ENCODE measurements around the gene IFI35.
A peak's percentile ranks its signal among the peaks of the same experiment; 100 is the strongest.

The IFI35 gene

DNA sequence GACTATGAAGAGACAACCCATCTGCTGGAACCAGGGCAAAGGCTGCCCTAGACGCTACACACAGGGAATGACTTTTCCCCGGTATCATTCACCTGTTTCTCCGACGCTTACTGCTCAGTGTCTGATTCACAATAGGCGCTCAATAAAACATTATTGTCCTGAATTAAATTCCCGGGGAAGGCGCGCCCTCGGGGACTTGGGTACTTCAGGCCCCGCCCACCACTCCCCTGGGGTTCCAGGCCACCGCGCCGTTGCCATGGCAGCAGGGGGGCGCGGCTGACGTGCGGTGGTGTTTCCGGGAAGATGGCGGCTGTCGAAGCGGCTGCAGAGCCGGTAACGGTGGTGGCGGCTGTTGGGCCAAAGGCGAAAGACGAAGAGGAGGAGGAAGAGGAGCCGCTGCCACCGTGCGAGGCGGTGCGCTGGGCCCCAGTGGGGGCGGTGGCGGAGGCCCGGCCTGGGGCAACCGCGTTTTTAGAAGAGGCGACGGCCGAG lies 26.3 kb upstream of the IFI35 start, which contains the start of gene RUNDC1 (continued):
- TF ChIP-seq GLI4 (tag by site-specific recombination; IDR thresholded peaks at IDR 0.05): no peak
- TF ChIP-seq ZNF791 (tag by site-specific recombination; IDR thresholded peaks at IDR 0.05): no peak
- TF ChIP-seq ZNF366 (tag by site-specific recombination; conservative IDR thresholded peaks at IDR 0.05): no peak
- no peak for TF ChIP-seq ZNF473 (tag by site-specific recombination; IDR thresholded peaks at IDR 0.05)
- no peak for TF ChIP-seq ZNF626 (tag by site-specific recombination; IDR thresholded peaks at IDR 0.05)
- TF ChIP-seq ZNF23 (tag by site-specific recombination; IDR thresholded peaks at IDR 0.05; ENCODE audit: borderline replicate concordance): no peak
- no peak for TF ChIP-seq ZNF169 (tag by site-specific recombination; IDR thresholded peaks at IDR 0.05)

DNA sequence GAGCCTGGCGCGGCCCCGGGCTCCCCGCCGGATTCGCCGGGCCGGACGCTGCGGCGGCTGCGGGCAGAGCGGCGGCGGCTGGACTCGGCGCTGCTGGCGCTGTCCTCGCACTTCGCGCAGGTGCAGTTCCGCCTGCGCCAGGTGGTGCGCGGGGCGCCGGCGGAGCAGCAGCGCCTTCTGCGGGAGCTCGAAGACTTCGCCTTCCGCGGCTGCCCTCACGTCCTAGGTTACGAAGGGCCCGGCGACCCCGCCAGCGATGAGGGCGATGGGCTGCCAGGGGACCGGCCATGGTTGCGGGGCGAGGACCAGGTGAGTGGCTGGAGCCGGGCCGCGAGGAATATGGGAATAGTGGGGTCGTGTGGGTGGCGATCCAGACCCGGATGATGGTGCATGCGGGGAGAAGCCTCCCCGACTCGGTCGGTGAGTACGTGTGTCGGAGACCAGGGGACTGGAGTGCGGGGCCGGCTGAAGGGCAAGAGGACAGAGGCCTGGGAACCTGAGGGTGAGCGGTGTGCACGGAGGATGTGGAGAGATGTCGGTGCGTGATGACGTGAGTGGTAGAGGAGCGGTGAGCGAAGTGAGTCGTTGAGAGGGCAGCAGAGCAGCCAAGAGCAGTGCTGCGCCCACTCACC lies 25.7 kb upstream of the IFI35 start:
- CTCF ChIA-PET: interaction anchor here (0.6 to 1.0 kb wide), 2 partner anchors 14 to 17 kb away, joined by 3 read pairs; partner anchors contain the start of gene RPL27
- Histone ChIP-seq H3K27ac (ENCODE audit: extremely low read depth, low read depth, low read length) (peak overlapping the region; percentile 78), H3K4me1 (ENCODE audit: control insufficient read depth, insufficient read depth, low read length) (peaks cover 10% of the 10 kb centered on the region), H3K36me3 (ENCODE audit: control insufficient read depth in 2 of 2, insufficient read depth in 1 of 2, low read length in 2 of 2) (peaks cover 9 to 16% of the 10 kb centered on the region in 2 experiments), H3K4me3 (ENCODE audit: low read depth, low read length) (peak overlapping the region; percentile 85), H3K9me3 (ENCODE audit: control insufficient read depth, insufficient read depth, low read depth, low read length) (no peaks in the 10 kb centered on the region)
- POLR2A ChIA-PET: interaction anchor here (2.2 to 4.2 kb wide), 2 partner anchors 15 to 17 kb away, joined by 7 to 26 read pairs; partner anchors contain the start of gene RPL27
- TF ChIP-seq ZNF596 (tag by site-specific recombination; IDR thresholded peaks at IDR 0.05) (no peak), ZNF548 (tag by site-specific recombination; IDR thresholded peaks at IDR 0.05) (no peak), ZNF843 (tag by site-specific recombination; IDR thresholded peaks at IDR 0.05) (no peak), ZNF658 (tag by site-specific recombination; IDR thresholded peaks at IDR 0.05) (no peak), GLIS2 (tag by site-specific recombination; IDR thresholded peaks at IDR 0.05) (no peak), ZNF169 (tag by site-specific recombination; IDR thresholded peaks at IDR 0.05) (no peak), ZNF48 (tag by site-specific recombination; IDR thresholded peaks at IDR 0.05) (no peak), ZNF174 (tag by site-specific recombination; IDR thresholded peaks at IDR 0.05) (no peak), ZNF791 (tag by site-specific recombination; IDR thresholded peaks at IDR 0.05) (no peak), ZNF37A (tag by site-specific recombination; IDR thresholded peaks at IDR 0.05) (no peak), ZSCAN30 (tag by site-specific recombination; IDR thresholded peaks at IDR 0.05) (no peak), ZNF670 (tag by site-specific recombination; IDR thresholded peaks at IDR 0.05; ENCODE audit: low read depth) (no peak), ZNF223 (tag by site-specific recombination; IDR thresholded peaks at IDR 0.05) (no peak), ZNF24 (tag by site-specific recombination; IDR thresholded peaks at IDR 0.05) (0 out of 2 replicates have a peak, but pooled peaks have one; percentile 33), ZNF350 (tag by site-specific recombination; IDR thresholded peaks at IDR 0.05) (no peak), ZNF660 (tag by site-specific recombination; IDR thresholded peaks at IDR 0.05) (peak; percentile 34; the same call in 1 of the 2 replicates), ZNF175 (tag by site-specific recombination; IDR thresholded peaks at IDR 0.05) (no peak), ZNF202 (tag by site-specific recombination; IDR thresholded peaks at IDR 0.05; ENCODE audit: borderline replicate concordance) (no peak), ZNF121 (tag by site-specific recombination; IDR thresholded peaks at IDR 0.05) (no peak), ZNF23 (tag by site-specific recombination; IDR thresholded peaks at IDR 0.05; ENCODE audit: borderline replicate concordance) (no peak), ZNF366 (tag by site-specific recombination; conservative IDR thresholded peaks at IDR 0.05) (peak; percentile 68), ZNF133 (tag by site-specific recombination; IDR thresholded peaks at IDR 0.05) (no peak)
- TF ChIP-seq, protein P1, sequence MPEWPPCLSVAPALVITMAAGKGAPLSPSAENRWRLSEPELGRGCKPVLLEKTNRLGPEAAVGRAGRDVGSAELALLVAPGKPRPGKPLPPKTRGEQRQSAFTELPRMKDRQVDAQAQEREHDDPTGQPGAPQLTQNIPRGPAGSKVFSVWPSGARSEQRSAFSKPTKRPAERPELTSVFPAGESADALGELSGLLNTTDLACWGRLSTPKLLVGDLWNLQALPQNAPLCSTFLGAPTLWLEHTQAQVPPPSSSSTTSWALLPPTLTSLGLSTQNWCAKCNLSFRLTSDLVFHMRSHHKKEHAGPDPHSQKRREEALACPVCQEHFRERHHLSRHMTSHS (tag by site-specific recombination; IDR thresholded peaks at IDR 0.05): no peak
- TF ChIP-seq, protein P2, sequence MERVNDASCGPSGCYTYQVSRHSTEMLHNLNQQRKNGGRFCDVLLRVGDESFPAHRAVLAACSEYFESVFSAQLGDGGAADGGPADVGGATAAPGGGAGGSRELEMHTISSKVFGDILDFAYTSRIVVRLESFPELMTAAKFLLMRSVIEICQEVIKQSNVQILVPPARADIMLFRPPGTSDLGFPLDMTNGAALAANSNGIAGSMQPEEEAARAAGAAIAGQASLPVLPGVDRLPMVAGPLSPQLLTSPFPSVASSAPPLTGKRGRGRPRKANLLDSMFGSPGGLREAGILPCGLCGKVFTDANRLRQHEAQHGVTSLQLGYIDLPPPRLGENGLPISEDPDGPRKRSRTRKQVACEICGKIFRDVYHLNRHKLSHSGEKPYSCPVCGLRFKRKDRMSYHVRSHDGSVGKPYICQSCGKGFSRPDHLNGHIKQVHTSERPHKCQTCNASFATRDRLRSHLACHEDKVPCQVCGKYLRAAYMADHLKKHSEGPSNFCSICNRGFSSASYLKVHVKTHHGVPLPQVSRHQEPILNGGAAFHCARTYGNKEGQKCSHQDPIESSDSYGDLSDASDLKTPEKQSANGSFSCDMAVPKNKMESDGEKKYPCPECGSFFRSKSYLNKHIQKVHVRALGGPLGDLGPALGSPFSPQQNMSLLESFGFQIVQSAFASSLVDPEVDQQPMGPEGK (tag by site-specific recombination; IDR thresholded peaks at IDR 0.05): peak; percentile 37
- TF ChIP-seq, protein P3, sequence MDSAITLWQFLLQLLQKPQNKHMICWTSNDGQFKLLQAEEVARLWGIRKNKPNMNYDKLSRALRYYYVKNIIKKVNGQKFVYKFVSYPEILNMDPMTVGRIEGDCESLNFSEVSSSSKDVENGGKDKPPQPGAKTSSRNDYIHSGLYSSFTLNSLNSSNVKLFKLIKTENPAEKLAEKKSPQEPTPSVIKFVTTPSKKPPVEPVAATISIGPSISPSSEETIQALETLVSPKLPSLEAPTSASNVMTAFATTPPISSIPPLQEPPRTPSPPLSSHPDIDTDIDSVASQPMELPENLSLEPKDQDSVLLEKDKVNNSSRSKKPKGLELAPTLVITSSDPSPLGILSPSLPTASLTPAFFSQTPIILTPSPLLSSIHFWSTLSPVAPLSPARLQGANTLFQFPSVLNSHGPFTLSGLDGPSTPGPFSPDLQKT (IDR thresholded peaks at IDR 0.05; ENCODE audit: borderline replicate concordance, low read depth, low read length): no peak
- TF ChIP-seq, protein P4, sequence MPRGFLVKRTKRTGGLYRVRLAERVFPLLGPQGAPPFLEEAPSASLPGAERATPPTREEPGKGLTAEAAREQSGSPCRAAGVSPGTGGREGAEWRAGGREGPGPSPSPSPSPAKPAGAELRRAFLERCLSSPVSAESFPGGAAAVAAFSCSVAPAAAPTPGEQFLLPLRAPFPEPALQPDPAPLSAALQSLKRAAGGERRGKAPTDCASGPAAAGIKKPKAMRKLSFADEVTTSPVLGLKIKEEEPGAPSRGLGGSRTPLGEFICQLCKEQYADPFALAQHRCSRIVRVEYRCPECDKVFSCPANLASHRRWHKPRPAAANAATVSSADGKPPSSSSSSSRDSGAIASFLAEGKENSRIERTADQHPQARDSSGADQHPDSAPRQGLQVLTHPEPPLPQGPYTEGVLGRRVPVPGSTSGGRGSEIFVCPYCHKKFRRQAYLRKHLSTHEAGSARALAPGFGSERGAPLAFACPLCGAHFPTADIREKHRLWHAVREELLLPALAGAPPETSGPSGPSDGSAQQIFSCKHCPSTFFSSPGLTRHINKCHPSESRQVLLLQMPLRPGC (tag by site-specific recombination; IDR thresholded peaks at IDR 0.05): no peak
- TF ChIP-seq, protein P5, sequence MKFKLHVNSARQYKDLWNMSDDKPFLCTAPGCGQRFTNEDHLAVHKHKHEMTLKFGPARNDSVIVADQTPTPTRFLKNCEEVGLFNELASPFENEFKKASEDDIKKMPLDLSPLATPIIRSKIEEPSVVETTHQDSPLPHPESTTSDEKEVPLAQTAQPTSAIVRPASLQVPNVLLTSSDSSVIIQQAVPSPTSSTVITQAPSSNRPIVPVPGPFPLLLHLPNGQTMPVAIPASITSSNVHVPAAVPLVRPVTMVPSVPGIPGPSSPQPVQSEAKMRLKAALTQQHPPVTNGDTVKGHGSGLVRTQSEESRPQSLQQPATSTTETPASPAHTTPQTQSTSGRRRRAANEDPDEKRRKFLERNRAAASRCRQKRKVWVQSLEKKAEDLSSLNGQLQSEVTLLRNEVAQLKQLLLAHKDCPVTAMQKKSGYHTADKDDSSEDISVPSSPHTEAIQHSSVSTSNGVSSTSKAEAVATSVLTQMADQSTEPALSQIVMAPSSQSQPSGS (tag by site-specific recombination; IDR thresholded peaks at IDR 0.05; ENCODE audit: low read depth): peak; percentile 74

Data from HEK293 (cell line).